Retinal pigment epithelial cell (primary cell): ENCODE results near the gene NARS2.

ENCODE experiments used
- DNase-seq: peaks from one replicate; pipeline ENCODE4 v3.0.0-alpha.2; 2010; ENCODE audit warnings: low read depth
- H3K4me3 ChIP-seq: 2 replicates; pipeline ENCODE4 v1.5.1; 2011; ENCODE audit warnings: mild to moderate bottlenecking, low read length, control low read depth, moderate library complexity
- TF ChIP-seq, protein P1 (sequence below): conservative IDR thresholded peaks from 2 replicates; pipeline ENCODE4 v1.5.1; 2011; ENCODE audit warnings: low read depth, low read length, control low read depth, inconsistent platforms

Gene NARS2

GRCh38 chr11:78428266-78428636 lies 146.4 kb downstream of the NARS2 start:
- DNase-seq = no peak
- TF ChIP-seq, protein P1, sequence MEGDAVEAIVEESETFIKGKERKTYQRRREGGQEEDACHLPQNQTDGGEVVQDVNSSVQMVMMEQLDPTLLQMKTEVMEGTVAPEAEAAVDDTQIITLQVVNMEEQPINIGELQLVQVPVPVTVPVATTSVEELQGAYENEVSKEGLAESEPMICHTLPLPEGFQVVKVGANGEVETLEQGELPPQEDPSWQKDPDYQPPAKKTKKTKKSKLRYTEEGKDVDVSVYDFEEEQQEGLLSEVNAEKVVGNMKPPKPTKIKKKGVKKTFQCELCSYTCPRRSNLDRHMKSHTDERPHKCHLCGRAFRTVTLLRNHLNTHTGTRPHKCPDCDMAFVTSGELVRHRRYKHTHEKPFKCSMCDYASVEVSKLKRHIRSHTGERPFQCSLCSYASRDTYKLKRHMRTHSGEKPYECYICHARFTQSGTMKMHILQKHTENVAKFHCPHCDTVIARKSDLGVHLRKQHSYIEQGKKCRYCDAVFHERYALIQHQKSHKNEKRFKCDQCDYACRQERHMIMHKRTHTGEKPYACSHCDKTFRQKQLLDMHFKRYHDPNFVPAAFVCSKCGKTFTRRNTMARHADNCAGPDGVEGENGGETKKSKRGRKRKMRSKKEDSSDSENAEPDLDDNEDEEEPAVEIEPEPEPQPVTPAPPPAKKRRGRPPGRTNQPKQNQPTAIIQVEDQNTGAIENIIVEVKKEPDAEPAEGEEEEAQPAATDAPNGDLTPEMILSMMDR = no peak
- H3K4me3 ChIP-seq = no peak overlapping the region

GRCh38 chr11:78427615-78428265 lies 146.9 kb downstream of the NARS2 start:
- H3K4me3 ChIP-seq = no peak overlapping the region
- TF ChIP-seq, protein P1 = no peak
- no peak for DNase-seq

- TF ChIP-seq, protein P1 = no peak
- H3K4me3 ChIP-seq = no peak overlapping the region
- no peak for DNase-seq
Measured at GRCh38 chr11:78426845-78427244, 147.8 kb downstream of the NARS2 start.

- TF ChIP-seq, protein P1 = no peak
- DNase-seq = no peak
- no peak overlapping the region for H3K4me3 ChIP-seq
Measured at GRCh38 chr11:78425399-78426070, 149.1 kb downstream of the NARS2 start.

DNA sequence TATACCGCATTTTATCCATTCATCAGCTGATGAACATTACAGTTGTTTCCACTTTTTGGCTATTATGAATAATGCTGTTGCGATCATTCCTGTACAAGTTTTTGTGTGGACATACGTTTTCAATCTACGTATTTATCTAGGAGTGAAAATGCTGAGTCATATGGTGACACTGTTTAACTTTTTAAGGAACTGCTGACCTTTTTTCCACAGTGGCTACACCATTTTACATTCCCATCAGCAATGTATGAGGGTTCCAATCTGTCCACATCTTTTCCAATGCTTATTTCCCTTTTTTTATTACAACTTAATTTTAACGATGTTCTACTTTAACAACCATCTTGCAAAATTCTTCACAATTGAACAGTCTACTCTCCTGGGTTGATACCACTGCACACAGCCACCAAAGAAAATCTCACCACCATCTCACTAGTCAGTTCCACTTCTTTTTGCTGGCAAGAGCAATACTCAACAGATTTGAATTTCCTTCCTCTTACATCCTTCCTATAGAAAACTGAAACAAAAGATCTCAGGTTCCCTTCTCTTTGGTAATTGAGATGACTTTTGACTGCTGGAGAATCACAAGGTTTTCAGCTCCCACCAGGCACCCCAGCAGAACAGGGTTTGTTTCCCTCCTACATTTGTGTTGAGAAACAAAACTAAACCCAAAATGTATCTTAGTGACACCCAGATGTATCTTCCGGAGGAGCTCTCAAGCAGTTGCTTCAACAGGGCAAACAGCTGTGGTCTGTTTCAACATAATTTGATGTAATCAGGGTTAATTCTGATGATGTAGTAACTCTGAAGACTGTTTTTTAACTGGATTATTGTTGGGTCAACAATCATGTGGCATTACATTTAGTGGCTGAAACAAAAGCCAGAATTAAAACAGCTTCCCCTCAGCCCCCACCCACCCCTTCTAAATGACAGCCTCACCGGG lies 150.1 kb downstream of the NARS2 start:
- DNase-seq = no peak
- no peak overlapping the region for H3K4me3 ChIP-seq
- TF ChIP-seq, protein P1 = no peak

DNA sequence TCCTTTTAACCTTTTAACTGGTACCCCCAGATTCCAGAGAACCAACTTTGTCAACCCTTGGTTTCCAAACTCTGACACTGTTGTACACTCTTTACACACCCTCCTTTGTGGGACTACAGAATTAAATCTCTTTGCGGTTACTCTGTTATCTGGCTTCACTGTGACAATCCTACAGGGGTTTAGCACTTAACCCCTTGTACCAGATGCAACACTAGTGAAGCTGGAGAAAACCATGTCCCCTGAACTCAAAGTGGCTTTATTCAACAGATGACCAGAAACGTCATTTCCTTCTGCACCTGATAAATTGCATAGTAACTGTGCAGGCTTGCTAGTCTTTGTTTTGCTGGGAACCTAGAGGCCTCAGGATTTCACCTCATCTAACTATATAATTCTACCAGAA lies 151.4 kb downstream of the NARS2 start:
- no peak for DNase-seq
- TF ChIP-seq, protein P1 = no peak
- no peak overlapping the region for H3K4me3 ChIP-seq
